Renal cortical epithelial cell (primary cell): ENCODE data around the gene PRPF31. TPM values are rescaled to one million over a fixed set of nuclear protein-coding genes. Genes with fewer than 3 reads are reported as not detected.

Source experiments
- DNase-seq: peaks from one replicate; pipeline ENCODE4 v3.0.0-alpha.2; 2011; ENCODE audit warnings: low read depth
- total RNA-seq: library from RNA; depleted of rRNA; stranded (reverse); fragments of >200 nt; gene quantifications from 2 replicates; pipeline ENCODE4 v1.2.3, GENCODE V29; 2014

PRPF31 gene
- total RNA-seq, 1 donor from 2014 or later = 90.6 TPM

- no peak for DNase-seq
Observed at GRCh38 chr19:54141356-54141755, 25.8 kb downstream of the PRPF31 start.

- no peak for DNase-seq
Observed at GRCh38 chr19:54142166-54142780, 26.7 kb downstream of the PRPF31 start.

- DNase-seq = no peak
Observed at GRCh38 chr19:54145541-54146158, 30.1 kb downstream of the PRPF31 start.

GRCh38 chr19:54147676-54148075, 32.1 kb downstream of the PRPF31 start:
- DNase-seq = no peak

GRCh38 chr19:54148158-54148557, 32.6 kb downstream of the PRPF31 start:
- no peak for DNase-seq

GRCh38 chr19:54149021-54149812, 33.7 kb downstream of the PRPF31 start:
- no peak for DNase-seq

GRCh38 chr19:54151362-54152035, 35.9 kb downstream of the PRPF31 start:
- DNase-seq = no peak

GRCh38 chr19:54152267-54152666, 36.7 kb downstream of the PRPF31 start:
- no peak for DNase-seq

GRCh38 chr19:54152878-54153524, 37.4 kb downstream of the PRPF31 start:
- no peak for DNase-seq

- no peak for DNase-seq
Observed at GRCh38 chr19:54153731-54154326, 38.3 kb downstream of the PRPF31 start.

- no peak for DNase-seq
Observed at GRCh38 chr19:54154603-54155345, 39.2 kb downstream of the PRPF31 start.

GRCh38 chr19:54155694-54156093, 40.1 kb downstream of the PRPF31 start:
- no peak for DNase-seq

GRCh38 chr19:54156490-54156889, 40.9 kb downstream of the PRPF31 start:
- DNase-seq = no peak

GRCh38 chr19:54156953-54157352, 41.4 kb downstream of the PRPF31 start:
- no peak for DNase-seq

GRCh38 chr19:54158812-54159351, 43.3 kb downstream of the PRPF31 start:
- DNase-seq = no peak

GRCh38 chr19:54159352-54160181, 44.0 kb downstream of the PRPF31 start, which contains the start of gene LENG1:
Gene LENG1 (minus strand): TSS chr19:54159721. CDS start chr19:54159695, 26 bp downstream.
- DNase-seq = peak; percentile 100

GRCh38 chr19:54160182-54160811, 44.7 kb downstream of the PRPF31 start:
- DNase-seq = no peak

GRCh38 chr19:54160854-54161253, 45.3 kb downstream of the PRPF31 start:
- no peak for DNase-seq

- DNase-seq = peak; percentile 43
Observed at GRCh38 chr19:54162241-54162805, 46.8 kb downstream of the PRPF31 start.
